ENCODE results near the gene GRID1. TPM values are rescaled to one million over a fixed set of nuclear protein-coding genes. Genes with fewer than 3 reads are reported as not detected.

GRID1 gene
- total and polyA plus RNA-seq, 8 donors, result 0.31 to 8.5 (median 1.0) TPM; not detected in 1

DNA sequence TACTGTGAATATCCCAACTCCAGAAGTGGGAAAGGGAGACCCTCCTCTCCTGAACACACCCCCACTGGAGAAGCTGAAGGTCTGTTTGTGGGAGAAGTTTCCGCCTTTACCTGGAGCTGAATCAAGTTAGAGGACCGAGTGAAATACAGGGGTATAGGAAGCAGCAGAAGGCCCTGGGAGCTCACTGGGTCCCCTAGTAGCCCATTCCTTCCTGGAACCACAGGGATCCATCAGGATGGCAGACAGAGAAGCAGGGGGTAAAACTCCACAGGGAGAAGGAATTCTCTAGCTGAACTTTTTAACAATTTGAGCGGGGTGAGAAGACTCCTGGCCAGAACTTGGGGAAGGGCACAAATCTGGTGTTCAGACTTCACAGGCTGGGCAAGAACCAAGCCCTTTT is 275.8 kb downstream of the GRID1 start:
- WGBS, 5 donors, result 77 to 89% (median 88%) methylated on average over 3 of the region's 3 CpGs
- Histone ChIP-seq H3K36me3 (no peaks in the 10 kb centered on the region), H3K4me3 (no peak overlapping the region), H3K4me1 (no peaks in the 10 kb centered on the region), H3K27ac (no peak overlapping the region), H3K27me3 (no peaks in the 10 kb centered on the region), H3K9me3 (peaks cover 0 to 4% (median 0%) of the 10 kb centered on the region in 4 donors)
- no peak for DNase-seq
- intact Hi-C loops (cut with DNase I; ENCODE audit: low total_unique reads), result no loop called here
- TF ChIP-seq POLR2A (IDR thresholded peaks at IDR 0.05) (no peak), EP300 (IDR thresholded peaks at IDR 0.05) (no peak), POLR2AphosphoS5 (IDR thresholded peaks at IDR 0.05) (no peak), CTCF (IDR thresholded peaks at IDR 0.05) (no peak)

DNA sequence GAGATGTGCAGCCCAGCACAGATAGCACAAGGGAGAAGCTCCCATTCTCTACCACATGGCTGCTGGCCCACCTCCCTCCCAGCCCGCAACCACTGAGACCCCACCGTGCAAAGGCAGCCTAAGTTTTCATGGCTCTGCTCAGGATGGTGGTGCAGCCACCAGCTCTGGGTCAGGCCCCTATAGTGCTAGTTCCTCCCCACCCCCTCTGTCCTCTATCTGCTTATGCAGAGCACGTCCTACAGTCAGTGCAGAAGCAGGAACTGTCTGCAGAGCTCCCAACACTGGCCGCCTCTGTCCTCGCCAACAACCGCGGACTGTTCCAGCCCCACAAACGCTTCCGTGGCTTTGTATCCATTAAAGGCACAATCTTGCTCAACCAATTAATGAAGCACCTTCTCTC is 278.9 kb downstream of the GRID1 start:
- intact Hi-C loops (cut with DNase I; ENCODE audit: low total_unique reads), result no loop called here
- peak in 1 of 2 donors; percentile 16 for DNase-seq
- Histone ChIP-seq H3K36me3 (no peaks in the 10 kb centered on the region), H3K27ac (no peak overlapping the region), H3K9me3 (no peaks in the 10 kb centered on the region), H3K4me1 (no peaks in the 10 kb centered on the region), H3K27me3 (peaks cover 0 to 13% (median 0%) of the 10 kb centered on the region in 3 donors), H3K4me3 (no peak overlapping the region)
- TF ChIP-seq POLR2A (IDR thresholded peaks at IDR 0.05) (no peak), POLR2AphosphoS5 (IDR thresholded peaks at IDR 0.05) (no peak), CTCF (IDR thresholded peaks at IDR 0.05) (no peak)
- 56 to 76% (median 63%) methylated on average over 9 of the region's 9 CpGs for WGBS, 5 donors

DNA sequence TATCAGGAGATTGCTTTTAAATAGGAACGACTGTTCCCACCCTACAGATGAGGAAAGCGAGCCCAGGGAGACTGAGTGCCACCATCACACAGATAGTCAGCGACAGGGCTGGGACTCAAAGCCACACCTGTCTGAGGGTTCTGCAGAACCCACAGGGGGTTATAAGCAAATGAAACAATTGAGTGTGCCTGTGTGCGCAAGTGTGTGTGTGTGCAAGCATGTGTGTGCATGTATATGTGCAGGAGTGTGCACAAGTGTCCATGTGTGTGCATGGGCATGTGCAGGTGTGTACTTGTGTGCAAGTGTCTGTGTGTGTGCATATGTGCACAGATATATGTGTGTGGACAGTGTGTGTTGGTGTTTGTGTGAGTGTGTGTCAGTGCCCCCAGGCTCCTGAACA is 280.2 kb downstream of the GRID1 start:
- intact Hi-C loops (cut with DNase I; ENCODE audit: low total_unique reads), result no loop called here
- H3K9me3 ChIP-seq, result no peaks in the 10 kb centered on the region

DNA sequence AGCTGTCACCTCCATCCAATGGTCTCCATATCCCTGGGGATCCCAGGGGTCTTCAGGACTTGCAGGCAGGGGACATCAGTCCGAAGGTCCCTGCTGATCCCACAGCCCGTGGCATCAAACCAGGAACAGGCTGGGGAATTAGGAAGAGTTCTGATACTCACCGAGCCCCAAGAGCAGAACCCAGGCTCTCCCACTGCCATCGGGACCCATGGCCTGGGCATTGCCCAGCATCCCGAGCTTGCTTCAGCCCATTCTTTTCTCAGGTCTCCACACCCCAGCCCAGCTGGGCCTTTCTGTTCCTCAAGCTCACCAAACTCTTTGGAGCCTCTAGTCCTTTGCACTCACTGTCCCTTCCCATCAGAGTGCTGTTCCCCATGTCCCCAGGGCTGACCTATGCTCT is 280.9 kb downstream of the GRID1 start:
- Histone ChIP-seq H3K4me3 (no peak overlapping the region), H3K4me1 (no peaks in the 10 kb centered on the region), H3K27ac (no peak overlapping the region), H3K36me3 (no peaks in the 10 kb centered on the region), H3K27me3 (peaks cover 0 to 13% (median 0%) of the 10 kb centered on the region in 3 donors), H3K9me3 (no peaks in the 10 kb centered on the region)
- intact Hi-C loops (cut with DNase I; ENCODE audit: low total_unique reads), result no loop called here
- 78 to 91% (median 85%) methylated on average over 5 of the region's 5 CpGs for WGBS, 5 donors
- TF ChIP-seq CTCF (IDR thresholded peaks at IDR 0.05) (no peak), POLR2AphosphoS5 (IDR thresholded peaks at IDR 0.05) (no peak), EP300 (IDR thresholded peaks at IDR 0.05) (no peak), POLR2A (IDR thresholded peaks at IDR 0.05) (no peak)
- peak in 1 of 2 donors; percentile 7 for DNase-seq

More for the DNA sequence above, 280.2 kb downstream of the GRID1 start:
- peaks cover 0 to 13% (median 0%) of the 10 kb centered on the region in 3 donors for H3K27me3 ChIP-seq
- H3K36me3 ChIP-seq, result no peaks in the 10 kb centered on the region
- H3K4me1 ChIP-seq, result no peaks in the 10 kb centered on the region
- 77 to 92% (median 88%) methylated on average over 4 of the region's 4 CpGs for WGBS, 5 donors
- DNase-seq, result peak in 1 of 2 donors; percentile 13
- H3K27ac ChIP-seq, result no peak overlapping the region
- H3K4me3 ChIP-seq, result no peak overlapping the region
- TF ChIP-seq POLR2A (IDR thresholded peaks at IDR 0.05), result no peak
- TF ChIP-seq POLR2AphosphoS5 (IDR thresholded peaks at IDR 0.05), result no peak
- TF ChIP-seq CTCF (IDR thresholded peaks at IDR 0.05), result no peak
- no peak for TF ChIP-seq EP300 (IDR thresholded peaks at IDR 0.05)
